Vagina (tissue), 2 donors: ENCODE data around the gene ASIC1. TPM values are rescaled to one million over a fixed set of nuclear protein-coding genes. Genes with fewer than 3 reads are reported as not detected.

Experiments
- DNase-seq, 2 donors: peaks; one replicate each; pipeline ENCODE4 v3.0.0-alpha.2; 2017; ENCODE audit errors: extremely low spot score in 2 of 2
- H3K27ac ChIP-seq: fragments of 200-600 bp; sonication (generic); one replicate; pipeline ENCODE4 v1.5.1; 2019
- H3K27me3 ChIP-seq: fragments of 200-600 bp; sonication (generic); one replicate; pipeline ENCODE4 v1.5.1; 2019
- H3K36me3 ChIP-seq, 2 donors: fragments of 200-600 bp; sonication (generic); one replicate each; pipeline ENCODE4 v1.5.1; 2017 to 2019
- H3K4me1 ChIP-seq: fragments of 200-600 bp; sonication (generic); one replicate; pipeline ENCODE4 v1.5.1; 2019
- H3K4me3 ChIP-seq, 2 donors: fragments of 200-600 bp; sonication (generic); 1 replicate in 1 of 2; 2 replicates in 1 of 2; pipeline ENCODE4 v1.5.1; 2016 to 2019
- H3K9me3 ChIP-seq: fragments of 200-600 bp; sonication (generic); one replicate; pipeline ENCODE4 v1.5.1; 2019
- POLR2A ChIP-seq, 2 donors: fragments of 450-650 bp; IDR thresholded peaks; one replicate each; pipeline ENCODE4 v1.6.1; 2017; ENCODE audit warnings: antibody characterized with exemption in 2 of 2, mild to moderate bottlenecking in 2 of 2, moderate library complexity in 2 of 2
- POLR2AphosphoS5 ChIP-seq, 2 donors: sonication (generic); formaldehyde crosslinking; IDR thresholded peaks; one replicate each; pipeline ENCODE4 v1.9.0; 2017; ENCODE audit warnings: antibody characterized with exemption in 2 of 2, mild to moderate bottlenecking in 2 of 2, low read depth in 1 of 2; ENCODE audit not compliant: insufficient read depth in 1 of 2
- intact Hi-C: fragments of 100-400 bp; cut with DNase I; formaldehyde crosslinking; loops from one replicate; pipeline ENCODE4 v1.15.1; 2023
- total RNA-seq: library from RNA; depleted of rRNA; stranded (reverse); fragments of >200 nt; gene quantifications from one replicate; pipeline ENCODE4 v1.2.3, GENCODE V29; 2016
- TF ChIP-seq, protein P1 (sequence below), 3 experiments: fragments of 450-650 bp in 2 of 3; fragments of 200-600 bp in 1 of 3; sonication (generic) in 1 of 3; IDR thresholded peaks; one replicate each; pipeline ENCODE4 v1.5.1; 2017 to 2019; ENCODE audit warnings: antibody characterized with exemption in 3 of 3, mild to moderate bottlenecking in 2 of 3, moderate library complexity in 2 of 3

Gene ASIC1
- total RNA-seq, 1 donor from 2014 or later: 2.9 TPM

DNA sequence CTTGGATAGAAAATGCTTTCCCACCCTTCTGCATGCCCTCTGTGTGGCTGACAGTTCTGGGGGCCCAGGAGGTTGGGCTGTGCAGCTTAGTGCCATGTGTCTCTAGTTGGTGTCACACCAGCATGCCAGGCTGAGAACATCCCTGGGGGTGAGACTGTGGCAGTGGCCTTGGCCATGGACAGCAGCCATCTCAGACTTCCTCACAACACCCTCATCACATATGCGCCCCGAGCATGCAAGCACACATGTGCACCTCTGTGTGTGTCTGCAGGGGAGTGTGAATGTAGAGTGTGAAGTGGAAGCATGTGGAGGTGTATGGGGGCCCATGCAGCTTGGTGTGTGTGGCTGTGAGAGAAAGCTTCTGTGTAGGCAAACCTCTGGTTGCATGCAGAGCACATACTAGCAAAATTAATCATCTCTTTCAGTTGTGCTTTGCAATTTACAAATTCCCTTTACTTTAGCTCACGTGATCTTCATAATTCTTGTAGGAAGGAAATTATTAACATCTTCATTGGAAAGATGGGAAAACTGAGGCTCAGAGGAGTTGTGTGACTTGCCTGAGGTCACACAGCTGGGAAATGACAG is 8.4 kb downstream of the ASIC1 start:
- no peaks in the 10 kb centered on the region for H3K27me3 ChIP-seq
- intact Hi-C loops: no loop called here
- H3K4me1 ChIP-seq: no peaks in the 10 kb centered on the region

GRCh38 chr12:50066402-50066801 is 9.0 kb downstream of the ASIC1 start:
- no peak overlapping the region for H3K27ac ChIP-seq
- TF ChIP-seq POLR2AphosphoS5 (IDR thresholded peaks at IDR 0.05; ENCODE audit: insufficient read depth in 1 of 2, low read depth in 1 of 2) (no peak), POLR2A (IDR thresholded peaks at IDR 0.05) (no peak)
- TF ChIP-seq, protein P1, sequence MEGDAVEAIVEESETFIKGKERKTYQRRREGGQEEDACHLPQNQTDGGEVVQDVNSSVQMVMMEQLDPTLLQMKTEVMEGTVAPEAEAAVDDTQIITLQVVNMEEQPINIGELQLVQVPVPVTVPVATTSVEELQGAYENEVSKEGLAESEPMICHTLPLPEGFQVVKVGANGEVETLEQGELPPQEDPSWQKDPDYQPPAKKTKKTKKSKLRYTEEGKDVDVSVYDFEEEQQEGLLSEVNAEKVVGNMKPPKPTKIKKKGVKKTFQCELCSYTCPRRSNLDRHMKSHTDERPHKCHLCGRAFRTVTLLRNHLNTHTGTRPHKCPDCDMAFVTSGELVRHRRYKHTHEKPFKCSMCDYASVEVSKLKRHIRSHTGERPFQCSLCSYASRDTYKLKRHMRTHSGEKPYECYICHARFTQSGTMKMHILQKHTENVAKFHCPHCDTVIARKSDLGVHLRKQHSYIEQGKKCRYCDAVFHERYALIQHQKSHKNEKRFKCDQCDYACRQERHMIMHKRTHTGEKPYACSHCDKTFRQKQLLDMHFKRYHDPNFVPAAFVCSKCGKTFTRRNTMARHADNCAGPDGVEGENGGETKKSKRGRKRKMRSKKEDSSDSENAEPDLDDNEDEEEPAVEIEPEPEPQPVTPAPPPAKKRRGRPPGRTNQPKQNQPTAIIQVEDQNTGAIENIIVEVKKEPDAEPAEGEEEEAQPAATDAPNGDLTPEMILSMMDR (IDR thresholded peaks at IDR 0.05): no peak
- no peak for DNase-seq
- no peaks in the 10 kb centered on the region for H3K4me1 ChIP-seq
- H3K36me3 ChIP-seq: no peaks in the 10 kb centered on the region
- H3K4me3 ChIP-seq: no peak overlapping the region
- no peaks in the 10 kb centered on the region for H3K27me3 ChIP-seq
- intact Hi-C loops: no loop called here
- no peaks in the 10 kb centered on the region for H3K9me3 ChIP-seq

More for the DNA sequence above, 8.4 kb downstream of the ASIC1 start:
- Histone ChIP-seq H3K27ac (no peak overlapping the region), H3K36me3 (no peaks in the 10 kb centered on the region), H3K9me3 (no peaks in the 10 kb centered on the region), H3K4me3 (no peak overlapping the region)
- TF ChIP-seq POLR2AphosphoS5 (IDR thresholded peaks at IDR 0.05; ENCODE audit: insufficient read depth in 1 of 2, low read depth in 1 of 2) (no peak), POLR2A (IDR thresholded peaks at IDR 0.05) (no peak)
- TF ChIP-seq, protein P1 (IDR thresholded peaks at IDR 0.05): no peak
- DNase-seq: no peak

DNA sequence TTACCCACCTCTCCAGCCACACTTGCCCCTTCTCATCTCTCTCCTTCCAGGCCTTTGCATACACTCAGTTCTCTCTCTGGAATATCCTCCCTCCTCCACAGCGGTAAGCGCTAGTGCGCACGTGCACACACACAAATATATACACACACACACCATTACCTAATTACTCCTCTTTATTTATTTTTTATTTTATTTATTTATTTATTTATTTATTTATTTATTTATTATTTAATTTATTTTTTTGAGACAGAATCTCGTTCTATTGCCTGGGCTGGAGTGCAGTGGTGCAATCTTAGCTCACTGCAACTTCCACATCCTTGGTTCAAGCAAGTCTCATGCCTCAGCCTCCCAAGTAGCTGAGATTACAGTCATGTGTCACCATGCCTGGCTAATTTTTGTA is 11.7 kb downstream of the ASIC1 start:
- intact Hi-C loops: no loop called here

DNA sequence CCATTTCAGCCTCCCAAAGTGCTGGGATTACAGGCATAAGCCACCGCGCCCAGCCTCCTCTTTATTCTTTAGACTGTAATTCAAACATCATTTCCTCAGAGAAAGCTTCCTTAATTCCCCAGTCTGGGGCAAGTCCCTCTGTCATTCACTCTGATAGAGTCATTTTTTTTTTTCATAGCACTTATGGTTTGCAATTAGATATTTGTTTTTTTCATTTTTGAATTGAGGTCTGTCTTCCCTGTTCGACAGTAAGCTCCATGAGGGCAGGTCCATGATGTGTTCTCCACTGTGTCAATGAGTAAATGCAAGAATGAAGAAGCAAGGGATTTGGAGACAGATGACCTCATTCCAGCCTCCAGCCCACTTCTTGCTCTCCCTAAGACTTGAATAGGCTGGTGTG is 12.1 kb downstream of the ASIC1 start:
- H3K27ac ChIP-seq: no peak overlapping the region
- no peaks in the 10 kb centered on the region for H3K27me3 ChIP-seq
- TF ChIP-seq POLR2A (IDR thresholded peaks at IDR 0.05) (no peak), POLR2AphosphoS5 (IDR thresholded peaks at IDR 0.05; ENCODE audit: insufficient read depth in 1 of 2, low read depth in 1 of 2) (no peak)
- TF ChIP-seq, protein P1 (IDR thresholded peaks at IDR 0.05): no peak
- no peak overlapping the region for H3K4me3 ChIP-seq
- DNase-seq: no peak
- no peaks in the 10 kb centered on the region for H3K9me3 ChIP-seq
- intact Hi-C loops: no loop called here
- no peaks in the 10 kb centered on the region for H3K36me3 ChIP-seq
- H3K4me1 ChIP-seq: no peaks in the 10 kb centered on the region

More for the DNA sequence above, 11.7 kb downstream of the ASIC1 start:
- Histone ChIP-seq H3K27me3 (no peaks in the 10 kb centered on the region), H3K9me3 (no peaks in the 10 kb centered on the region), H3K4me3 (no peak overlapping the region), H3K27ac (no peak overlapping the region), H3K4me1 (no peaks in the 10 kb centered on the region), H3K36me3 (no peaks in the 10 kb centered on the region)
- TF ChIP-seq POLR2A (IDR thresholded peaks at IDR 0.05) (no peak), POLR2AphosphoS5 (IDR thresholded peaks at IDR 0.05; ENCODE audit: insufficient read depth in 1 of 2, low read depth in 1 of 2) (no peak)
- TF ChIP-seq, protein P1 (IDR thresholded peaks at IDR 0.05): no peak
- no peak for DNase-seq

GRCh38 chr12:50070314-50071060 is 13.1 kb downstream of the ASIC1 start:
- Histone ChIP-seq H3K27me3 (no peaks in the 10 kb centered on the region), H3K36me3 (no peaks in the 10 kb centered on the region), H3K9me3 (no peaks in the 10 kb centered on the region), H3K4me1 (peaks cover 5% of the 10 kb centered on the region), H3K27ac (no peak overlapping the region), H3K4me3 (no peak overlapping the region)
- DNase-seq: no peak
- intact Hi-C loops: loop anchor here (5.0 to 10.0 kb wide), 4 partner anchors 103 to 244 kb away; no protein-coding TSS in a partner anchor
- TF ChIP-seq, protein P1 (IDR thresholded peaks at IDR 0.05): peak; percentile 91 to 93 (median 91)
- TF ChIP-seq POLR2A (IDR thresholded peaks at IDR 0.05) (no peak), POLR2AphosphoS5 (IDR thresholded peaks at IDR 0.05; ENCODE audit: insufficient read depth in 1 of 2, low read depth in 1 of 2) (peak in 1 of 2 donors; percentile 25)
